ENCODE results near the gene OR6S1.
"Not testable (repeated sequence)": the region's sequence is repeated elsewhere in the genome, so short reads cannot be mapped to it uniquely, and the experiment has no call there.

Gene OR6S1

DNA sequence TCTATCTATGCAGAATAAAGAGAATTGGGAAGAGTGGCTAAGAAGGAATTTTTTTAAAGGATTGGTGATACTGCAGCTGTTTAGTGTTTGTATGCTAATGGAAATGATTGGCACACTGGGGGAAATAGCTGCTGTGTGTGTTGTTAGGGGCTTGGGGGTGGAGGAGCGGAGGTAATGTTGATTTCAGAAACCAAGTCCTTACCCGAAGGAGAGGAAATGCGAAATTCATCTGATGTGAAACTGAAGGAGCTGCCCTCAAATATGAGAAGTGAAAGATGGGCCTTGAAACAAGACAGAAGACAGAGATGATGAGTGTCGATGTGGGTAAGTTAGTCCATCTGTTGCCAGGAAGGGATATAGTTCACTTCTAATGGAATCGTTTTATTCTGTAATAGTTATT is 29.1 kb downstream of the OR6S1 start:
- in situ Hi-C loops (cut with HindIII; ENCODE audit: low sequenced_read_pairs) = no loop called here

DNA sequence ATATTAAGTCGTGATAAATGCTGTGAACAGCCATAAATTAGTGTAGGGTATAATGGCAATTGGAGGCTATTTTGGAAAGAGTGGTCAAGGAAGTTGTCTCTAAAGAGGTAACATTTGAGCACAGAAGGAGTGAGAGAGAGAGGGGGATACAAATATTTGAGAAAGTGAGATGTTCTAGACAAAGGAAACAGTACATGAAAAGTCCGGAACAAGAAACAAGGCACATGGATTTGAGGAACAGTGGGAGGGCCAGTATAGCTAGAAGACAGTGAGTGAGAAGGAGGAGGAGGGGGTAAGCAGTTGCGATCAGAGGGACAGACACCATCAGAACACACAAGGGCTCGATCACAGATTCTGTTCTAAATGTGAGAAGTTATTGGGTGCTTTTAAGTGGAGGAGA is 30.2 kb downstream of the OR6S1 start:
- in situ Hi-C loops (cut with HindIII; ENCODE audit: low sequenced_read_pairs) = no loop called here

DNA sequence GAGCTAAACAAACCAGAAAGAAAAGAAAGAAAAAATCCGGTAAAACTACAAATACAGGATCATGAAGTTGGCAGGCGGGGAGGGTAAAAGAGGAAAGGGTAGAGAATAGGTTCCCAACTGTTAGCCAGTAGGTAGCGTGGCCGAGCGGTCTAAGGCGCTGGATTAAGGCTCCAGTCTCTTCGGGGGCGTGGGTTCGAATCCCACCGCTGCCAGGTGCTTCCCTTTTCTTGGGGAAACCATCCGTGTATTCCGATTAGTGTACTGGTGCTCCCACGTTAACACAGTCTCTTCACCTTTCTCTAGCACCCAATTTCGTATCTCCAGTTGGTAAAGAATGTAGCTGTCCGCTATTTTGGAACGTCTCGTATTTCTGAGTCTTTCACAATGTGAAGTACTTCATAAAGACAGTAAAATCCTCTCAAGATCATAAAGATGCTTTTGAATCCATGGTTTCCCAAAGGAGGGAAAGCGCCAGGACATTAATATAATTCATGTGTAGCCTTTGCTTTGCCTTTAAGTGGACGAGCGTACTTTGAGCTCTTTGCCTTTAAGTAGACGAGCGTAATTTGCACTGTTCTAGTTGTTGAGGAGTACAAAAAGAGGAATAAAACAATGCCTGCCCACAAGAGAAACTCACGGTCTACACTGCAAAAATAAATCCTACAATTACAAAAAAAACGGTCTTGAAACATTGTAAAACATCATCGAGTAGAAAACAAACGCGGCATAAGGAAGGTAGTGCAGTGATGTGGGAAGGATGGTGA is 31.3 kb downstream of the OR6S1 start:
- in situ Hi-C loops (cut with HindIII; ENCODE audit: low sequenced_read_pairs) = no loop called here

DNA sequence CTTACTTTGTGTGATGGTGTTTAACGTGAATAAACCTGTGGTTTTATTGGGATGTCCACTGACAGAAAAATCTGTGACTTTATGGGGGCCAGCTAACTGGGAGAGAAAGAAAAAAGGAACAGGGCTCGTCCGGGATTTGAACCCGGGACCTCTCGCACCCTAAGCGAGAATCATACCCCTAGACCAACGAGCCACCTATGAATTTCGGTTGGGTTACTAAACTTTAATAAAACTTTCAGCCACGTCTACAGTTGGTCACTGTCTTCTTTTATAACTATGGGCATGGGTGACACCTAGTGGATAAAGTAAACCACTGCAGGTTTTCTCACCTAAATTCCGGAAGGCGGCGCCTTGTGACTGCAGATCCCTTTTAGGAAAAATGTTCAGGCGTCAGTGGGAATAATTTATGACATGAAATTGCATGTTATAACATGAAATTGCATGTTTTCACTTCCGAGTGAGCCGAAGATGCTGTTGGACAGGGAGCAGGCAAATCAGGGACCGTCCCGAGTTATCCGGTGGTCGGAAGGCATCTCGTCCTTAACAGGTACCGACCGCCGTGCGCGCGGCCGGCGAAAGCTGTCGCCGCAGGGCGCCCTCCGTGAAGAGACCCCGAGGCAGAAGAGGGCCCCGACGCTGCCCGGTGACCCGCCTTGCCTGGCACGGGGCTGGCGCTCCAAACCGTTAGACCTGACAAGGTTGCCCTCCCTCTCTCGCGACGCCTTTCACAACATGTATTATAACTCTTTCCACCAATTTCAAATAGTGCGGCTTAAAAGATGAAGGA is 32.1 kb downstream of the OR6S1 start:
- in situ Hi-C loops (cut with HindIII; ENCODE audit: low sequenced_read_pairs) = no loop called here

DNA sequence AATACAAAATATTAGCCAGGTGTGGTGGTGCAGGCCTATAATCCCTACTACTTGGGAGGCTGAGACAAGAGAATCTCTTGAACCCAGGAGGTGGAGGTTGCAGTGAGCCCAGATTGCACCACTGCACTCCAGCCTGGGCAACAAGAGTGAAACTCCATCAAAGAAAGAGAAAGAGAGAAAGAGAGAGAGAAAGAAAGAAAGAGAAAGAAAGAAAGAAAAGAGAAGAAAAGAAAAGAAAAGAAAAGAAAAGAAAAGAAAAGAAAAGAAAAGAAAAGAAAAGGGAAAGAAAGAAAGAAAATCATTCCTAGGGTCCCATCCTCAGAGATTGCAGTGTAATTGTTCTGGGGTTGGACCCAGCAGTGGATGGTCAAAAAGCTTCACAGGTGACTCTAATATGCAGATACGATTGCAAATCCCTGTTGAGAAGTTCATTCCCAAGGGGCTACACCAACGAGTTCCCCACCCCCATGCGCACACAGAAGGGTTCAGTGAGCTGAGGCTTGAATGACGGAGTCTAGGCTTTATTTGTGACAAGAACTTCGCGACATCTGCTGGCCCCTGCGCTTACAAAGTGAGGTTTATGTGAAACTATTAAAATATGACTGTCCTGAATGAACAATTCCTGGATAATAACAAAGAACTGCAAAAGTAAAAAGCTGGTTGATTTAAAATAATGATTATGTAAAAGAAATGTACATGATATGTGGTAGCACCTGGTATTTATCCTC is 32.9 kb downstream of the OR6S1 start:
- in situ Hi-C loops (cut with HindIII; ENCODE audit: low sequenced_read_pairs) = no loop called here

DNA sequence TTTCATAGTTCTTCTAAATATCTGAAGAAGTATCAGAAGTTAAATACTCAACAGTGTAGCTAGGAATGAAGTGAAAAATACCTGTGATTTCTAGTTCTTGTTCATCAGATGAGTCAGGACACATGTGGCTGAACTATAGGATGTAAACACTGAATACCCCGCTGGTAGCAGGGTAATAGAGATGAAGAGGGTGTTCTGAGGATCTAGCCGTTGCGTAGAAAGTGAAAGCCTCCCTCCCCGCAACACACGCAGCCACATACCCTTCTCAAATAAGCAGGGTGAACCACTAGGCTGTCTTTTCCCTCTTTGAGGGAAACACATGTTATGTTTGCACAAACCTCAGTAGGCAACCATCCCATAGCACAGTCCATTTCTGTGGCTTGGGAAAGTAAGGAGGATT is 33.9 kb downstream of the OR6S1 start:
- in situ Hi-C loops (cut with HindIII; ENCODE audit: low sequenced_read_pairs) = no loop called here

DNA sequence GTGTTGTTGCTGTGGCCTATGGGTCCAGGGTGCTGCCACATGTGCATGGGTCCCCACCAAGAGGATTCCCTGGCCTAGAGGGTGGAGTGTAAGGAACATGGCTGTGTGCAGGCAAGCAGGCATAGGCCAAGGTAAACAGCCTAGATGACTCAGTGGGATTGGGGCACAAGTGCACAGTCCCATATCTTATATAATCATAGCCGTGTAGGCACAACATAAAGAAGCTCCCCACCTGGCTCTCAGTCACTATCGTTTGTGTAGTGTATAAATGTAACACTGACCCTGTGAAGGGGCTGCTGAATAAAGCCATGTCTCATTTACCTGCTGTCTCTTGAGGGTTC is 34.6 kb downstream of the OR6S1 start:
- in situ Hi-C loops (cut with HindIII; ENCODE audit: low sequenced_read_pairs) = no loop called here

DNA sequence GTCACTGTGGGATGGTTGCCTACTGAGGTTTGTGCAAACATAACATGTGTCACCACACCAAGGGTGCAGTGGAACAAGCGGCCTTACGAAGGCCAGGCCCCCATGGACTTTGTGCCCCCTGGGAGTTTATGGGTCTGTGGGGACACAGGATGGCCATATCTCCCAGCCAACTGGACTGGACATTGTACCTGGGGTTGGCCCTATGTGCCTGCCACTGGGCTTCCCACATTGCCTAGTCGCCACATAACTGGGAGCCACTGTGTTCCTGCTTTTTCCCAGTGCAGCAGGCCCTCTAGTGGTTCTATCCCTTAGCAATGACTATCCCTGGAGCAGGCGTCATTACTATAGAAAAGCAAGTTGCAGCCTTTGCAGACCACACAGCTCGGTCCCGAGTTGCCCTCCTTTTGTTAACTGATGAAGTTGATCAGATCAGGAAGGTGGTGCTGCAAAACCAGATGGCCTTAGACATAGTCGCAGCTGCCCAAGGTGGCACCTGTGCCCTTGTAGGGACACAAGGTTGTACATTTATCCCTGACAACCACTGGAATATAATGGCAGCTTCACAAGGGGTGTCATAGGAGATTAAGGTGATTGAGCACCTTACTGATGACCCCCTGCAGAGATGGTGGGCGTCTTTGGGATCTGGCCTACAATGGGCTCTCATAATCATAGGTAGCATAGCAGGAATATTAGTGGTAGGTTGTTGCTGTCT is 35.1 kb downstream of the OR6S1 start:
- in situ Hi-C loops (cut with HindIII; ENCODE audit: low sequenced_read_pairs) = no loop called here

DNA sequence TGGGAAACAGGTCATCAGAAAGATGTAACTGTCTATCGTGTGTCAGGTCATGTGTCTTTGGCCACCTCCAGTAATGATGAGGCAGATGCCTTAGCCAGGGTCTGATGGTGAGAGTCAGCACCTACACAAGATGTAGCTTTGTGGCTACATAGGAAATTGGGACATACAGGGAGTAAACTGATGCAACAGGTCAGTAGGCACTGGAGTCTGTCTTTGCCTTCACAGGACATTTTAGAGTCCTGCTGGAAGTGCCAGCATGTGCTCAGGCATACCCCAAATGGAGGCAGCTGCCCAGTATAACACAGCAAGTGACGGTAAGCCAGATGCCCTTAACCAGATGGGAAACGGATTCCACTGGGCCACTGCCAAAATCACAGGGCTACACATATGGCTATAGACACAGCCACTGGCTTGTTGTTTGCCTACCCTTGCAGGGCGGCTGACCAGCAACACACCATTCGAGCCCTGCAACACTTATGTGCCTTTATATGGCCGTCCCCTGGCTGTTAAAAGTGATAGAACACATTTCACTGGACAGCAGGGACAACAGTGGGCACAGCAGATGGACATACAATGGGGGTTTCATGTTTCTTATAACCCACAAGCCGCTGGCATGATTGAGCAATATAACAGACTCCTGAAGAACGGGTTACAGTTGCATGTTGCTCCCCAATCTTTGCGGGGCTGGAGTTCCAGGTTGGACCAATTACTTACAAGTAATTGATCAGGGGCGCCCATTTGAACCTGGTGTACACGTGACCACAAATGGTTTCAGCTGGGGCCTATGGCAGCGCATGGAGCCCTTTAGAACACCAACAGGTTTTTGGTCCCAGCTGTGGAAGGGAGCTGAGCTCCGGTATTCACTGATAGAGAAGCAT is 37.4 kb downstream of the OR6S1 start:
- in situ Hi-C loops (cut with HindIII; ENCODE audit: low sequenced_read_pairs) = no loop called here

- in situ Hi-C loops (cut with HindIII; ENCODE audit: low sequenced_read_pairs) = no loop called here
Observed at GRCh38 chr14:20602583-20602982, 38.9 kb downstream of the OR6S1 start.

DNA sequence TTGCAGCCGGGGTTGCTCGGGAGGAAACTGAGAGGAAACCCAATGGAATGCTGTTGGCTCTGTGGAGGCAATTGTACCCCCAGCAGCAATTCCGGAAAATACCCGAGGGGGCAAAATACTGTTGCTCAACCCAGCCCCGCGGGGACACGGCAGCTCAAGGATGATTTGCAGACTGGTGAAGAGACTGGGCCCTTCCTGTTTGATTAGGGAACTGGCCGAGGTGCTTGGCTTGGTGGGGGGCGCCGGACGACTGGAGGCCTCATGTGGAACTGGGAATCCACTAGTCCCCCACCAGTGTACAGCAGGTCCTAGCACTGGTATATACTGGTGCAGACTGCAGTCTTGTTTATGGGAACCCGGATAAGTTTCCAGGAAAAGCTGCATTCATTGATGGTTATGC is 40.0 kb downstream of the OR6S1 start:
- in situ Hi-C loops (cut with HindIII; ENCODE audit: low sequenced_read_pairs) = no loop called here

DNA sequence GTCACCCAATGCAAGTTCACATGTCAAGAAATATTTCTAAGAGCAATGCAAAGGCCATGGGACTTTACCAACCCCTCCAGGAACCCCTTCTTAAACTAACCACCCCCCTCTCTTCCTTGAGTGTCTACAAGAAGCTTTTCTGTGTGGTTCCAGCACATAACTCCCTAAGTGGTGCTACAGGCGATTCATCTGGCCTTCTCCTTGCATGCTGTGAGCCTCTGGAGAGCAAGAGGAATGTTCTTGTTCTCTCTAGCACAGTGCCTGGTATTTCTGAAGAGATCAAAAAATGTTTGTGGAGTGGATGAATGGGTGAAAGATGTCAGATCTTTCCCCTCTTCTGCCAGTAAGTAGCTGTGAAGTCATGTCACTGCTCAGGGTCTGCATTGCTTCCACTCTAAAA is 44.4 kb downstream of the OR6S1 start:
- in situ Hi-C loops (cut with HindIII; ENCODE audit: low sequenced_read_pairs) = no loop called here

- in situ Hi-C loops (cut with HindIII; ENCODE audit: low sequenced_read_pairs) = not testable (repeated sequence)
Observed at GRCh38 chr14:20595726-20596125, 45.8 kb downstream of the OR6S1 start.

GRCh38 chr14:20592574-20592973 is 48.9 kb downstream of the OR6S1 start:
- in situ Hi-C loops (cut with HindIII; ENCODE audit: low sequenced_read_pairs) = no loop called here

- in situ Hi-C loops (cut with HindIII; ENCODE audit: low sequenced_read_pairs) = no loop called here
Observed at GRCh38 chr14:20591235-20591634, 50.3 kb downstream of the OR6S1 start, which contains the start of gene RNASE12. Gene RNASE12 (minus strand): TSS chr14:20591376. CDS start chr14:20590723, 653 bp downstream.
